OCI-LY3 (cell line): Measurements from ENCODE around the gene ETFRF1.

ENCODE experiments used
- EZH2phosphoT487 ChIP-seq: fragments of 200-600 bp; shearing (Covaris generic); IDR thresholded peaks from 2 replicates; pipeline ENCODE4 v1.6.1; 2018; ENCODE audit warnings: antibody characterized with exemption, mixed run types, low read depth
- TF ChIP-seq, protein P1 (sequence below): fragments of 200-600, 300-600 bp; sonication (generic); IDR thresholded peaks from 2 replicates; pipeline ENCODE4 v1.5.1; 2014; ENCODE audit warnings: antibody characterized with exemption, low read length, low read depth

DNA sequence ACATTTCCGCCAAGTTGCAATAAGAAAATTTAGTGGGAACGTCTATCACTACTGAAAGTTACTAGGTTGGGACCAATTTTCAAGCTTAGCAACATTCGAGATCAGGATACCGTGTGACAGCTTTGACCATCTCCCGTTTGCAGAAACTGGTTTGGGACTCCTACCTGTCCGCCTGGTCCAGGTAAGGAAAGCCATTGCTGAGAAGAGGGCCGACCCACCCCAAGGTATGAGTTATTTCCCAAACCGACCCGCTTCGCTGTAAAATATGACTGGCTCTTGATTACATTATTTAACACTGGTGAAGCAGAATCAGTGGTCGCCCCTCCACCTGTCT, 348 bp upstream of the ETFRF1 start:
- TF ChIP-seq, protein P1, sequence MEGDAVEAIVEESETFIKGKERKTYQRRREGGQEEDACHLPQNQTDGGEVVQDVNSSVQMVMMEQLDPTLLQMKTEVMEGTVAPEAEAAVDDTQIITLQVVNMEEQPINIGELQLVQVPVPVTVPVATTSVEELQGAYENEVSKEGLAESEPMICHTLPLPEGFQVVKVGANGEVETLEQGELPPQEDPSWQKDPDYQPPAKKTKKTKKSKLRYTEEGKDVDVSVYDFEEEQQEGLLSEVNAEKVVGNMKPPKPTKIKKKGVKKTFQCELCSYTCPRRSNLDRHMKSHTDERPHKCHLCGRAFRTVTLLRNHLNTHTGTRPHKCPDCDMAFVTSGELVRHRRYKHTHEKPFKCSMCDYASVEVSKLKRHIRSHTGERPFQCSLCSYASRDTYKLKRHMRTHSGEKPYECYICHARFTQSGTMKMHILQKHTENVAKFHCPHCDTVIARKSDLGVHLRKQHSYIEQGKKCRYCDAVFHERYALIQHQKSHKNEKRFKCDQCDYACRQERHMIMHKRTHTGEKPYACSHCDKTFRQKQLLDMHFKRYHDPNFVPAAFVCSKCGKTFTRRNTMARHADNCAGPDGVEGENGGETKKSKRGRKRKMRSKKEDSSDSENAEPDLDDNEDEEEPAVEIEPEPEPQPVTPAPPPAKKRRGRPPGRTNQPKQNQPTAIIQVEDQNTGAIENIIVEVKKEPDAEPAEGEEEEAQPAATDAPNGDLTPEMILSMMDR: no peak
- TF ChIP-seq EZH2phosphoT487: no peak
